MM.1S (cell line): ENCODE data around the gene BCAS3.

Experiments used
- EZH2 ChIP-seq: fragments of 300-600 bp; sonication (generic); optimal IDR thresholded peaks from 2 replicates; pipeline ENCODE3; 2017; ENCODE audit warnings: low read depth, mild to moderate bottlenecking, antibody characterized with exemption, low read length, mixed read lengths
- EZH2phosphoT487 ChIP-seq: fragments of 300-600 bp; sonication (generic); IDR thresholded peaks from 2 replicates; pipeline ENCODE4 v1.6.1; 2018; ENCODE audit warnings: antibody characterized with exemption, low read length
- TF ChIP-seq, protein P1 (sequence below): fragments of 300-600 bp; sonication (generic); IDR thresholded peaks from 2 replicates; pipeline ENCODE4 v1.5.1; 2016; ENCODE audit warnings: antibody characterized with exemption, low read length, mixed read lengths

DNA sequence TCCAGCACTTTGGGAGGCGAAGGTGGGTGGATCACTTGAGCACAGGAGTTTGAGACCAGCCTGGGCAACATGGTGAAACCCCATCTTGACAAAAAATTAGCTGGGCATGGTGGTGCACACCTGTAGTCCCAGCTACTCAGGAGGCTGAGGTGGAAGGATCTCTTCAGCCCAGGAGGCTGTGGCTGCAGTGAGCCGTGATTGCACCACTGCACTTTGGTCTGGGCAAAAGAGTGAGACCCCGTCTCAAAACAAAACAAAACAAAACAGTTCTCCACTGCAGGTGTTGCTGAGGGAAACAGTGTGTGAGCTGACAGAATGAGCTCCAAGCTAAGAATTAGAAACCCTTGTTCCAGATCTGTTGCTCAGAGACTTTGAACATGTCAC lies 686.8 kb downstream of the BCAS3 start:
- TF ChIP-seq EZH2, result no peak
- TF ChIP-seq, protein P1, sequence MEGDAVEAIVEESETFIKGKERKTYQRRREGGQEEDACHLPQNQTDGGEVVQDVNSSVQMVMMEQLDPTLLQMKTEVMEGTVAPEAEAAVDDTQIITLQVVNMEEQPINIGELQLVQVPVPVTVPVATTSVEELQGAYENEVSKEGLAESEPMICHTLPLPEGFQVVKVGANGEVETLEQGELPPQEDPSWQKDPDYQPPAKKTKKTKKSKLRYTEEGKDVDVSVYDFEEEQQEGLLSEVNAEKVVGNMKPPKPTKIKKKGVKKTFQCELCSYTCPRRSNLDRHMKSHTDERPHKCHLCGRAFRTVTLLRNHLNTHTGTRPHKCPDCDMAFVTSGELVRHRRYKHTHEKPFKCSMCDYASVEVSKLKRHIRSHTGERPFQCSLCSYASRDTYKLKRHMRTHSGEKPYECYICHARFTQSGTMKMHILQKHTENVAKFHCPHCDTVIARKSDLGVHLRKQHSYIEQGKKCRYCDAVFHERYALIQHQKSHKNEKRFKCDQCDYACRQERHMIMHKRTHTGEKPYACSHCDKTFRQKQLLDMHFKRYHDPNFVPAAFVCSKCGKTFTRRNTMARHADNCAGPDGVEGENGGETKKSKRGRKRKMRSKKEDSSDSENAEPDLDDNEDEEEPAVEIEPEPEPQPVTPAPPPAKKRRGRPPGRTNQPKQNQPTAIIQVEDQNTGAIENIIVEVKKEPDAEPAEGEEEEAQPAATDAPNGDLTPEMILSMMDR, result no peak
- TF ChIP-seq EZH2phosphoT487, result no peak
